Measurements from ENCODE around the gene LYSMD2. TPM values are rescaled to one million over a fixed set of nuclear protein-coding genes. Genes with fewer than 3 reads are reported as not detected.
"Not testable (repeated sequence)": the region's sequence is repeated elsewhere in the genome, so short reads cannot be mapped to it uniquely, and the experiment has no call there.

Gene LYSMD2, protein sequence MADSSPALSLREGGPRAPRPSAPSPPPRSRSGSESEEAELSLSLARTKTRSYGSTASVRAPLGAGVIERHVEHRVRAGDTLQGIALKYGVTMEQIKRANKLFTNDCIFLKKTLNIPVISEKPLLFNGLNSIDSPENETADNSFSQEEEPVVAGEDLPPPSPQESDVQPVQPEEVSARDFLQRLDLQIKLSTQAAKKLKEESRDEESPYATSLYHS
- total RNA-seq (2014; rRNA removed; shearing (Covaris generic)): 1.2 and 1.5 TPM in 2 replicates

DNA sequence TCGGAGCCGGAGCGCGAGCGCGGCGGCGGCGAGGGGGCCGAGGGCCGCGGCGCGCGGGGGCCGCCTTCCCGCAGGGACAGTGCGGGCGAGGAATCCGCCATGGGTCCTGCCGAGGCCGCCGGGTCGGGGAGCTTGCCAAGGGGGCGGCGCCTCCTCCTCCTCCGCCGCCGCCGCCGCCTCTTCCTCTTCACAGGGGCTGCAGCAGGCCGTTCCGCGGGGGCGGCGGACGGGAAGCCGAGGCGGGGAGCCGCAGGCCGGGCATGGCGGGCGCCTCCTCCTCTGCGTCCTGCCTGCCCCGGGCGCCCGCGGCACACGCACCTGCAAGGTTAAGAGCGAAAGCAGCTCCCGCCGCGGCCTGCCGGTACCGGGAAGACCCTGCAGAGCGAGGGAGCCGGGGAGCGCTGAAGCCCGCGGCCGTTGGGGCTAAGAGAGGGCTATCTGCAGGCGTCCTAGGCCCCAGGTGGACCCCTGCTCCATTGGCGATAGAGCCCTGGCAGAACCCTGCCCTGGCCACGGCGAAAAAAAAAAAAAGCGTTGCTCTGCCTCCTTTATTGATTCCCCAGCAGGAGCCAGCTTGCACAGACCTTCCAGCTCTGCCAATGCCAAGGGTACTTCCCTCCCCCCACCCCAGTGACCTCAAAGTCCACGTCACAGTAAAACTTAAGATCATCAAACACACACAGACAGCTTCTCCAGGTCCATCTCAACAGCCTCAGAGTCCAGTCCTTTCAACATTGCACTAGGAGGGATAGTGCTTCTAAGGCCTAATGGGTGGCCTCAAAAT is at the start of gene LYSMD2:
Gene LYSMD2, minus strand, starts transcription at position 134 of the 784 bp plus-strand sequence. Its CDS starts 33 bp downstream, at position 101.
- Histone ChIP-seq H3K4me3 (ENCODE audit: insufficient read depth, low read depth, low read length) (peak within 1 kb of the TSS; percentile 54), H3K36me3 (replicated peaks; ENCODE audit: control insufficient read depth, insufficient read depth, low read length) (no peaks in the 10 kb centered on the region), H3K27me3 (ENCODE audit: control insufficient read depth, insufficient read depth, low read length) (peaks cover 29% of the 10 kb centered on the region)
- peak; percentile 82 for DNase-seq

DNA sequence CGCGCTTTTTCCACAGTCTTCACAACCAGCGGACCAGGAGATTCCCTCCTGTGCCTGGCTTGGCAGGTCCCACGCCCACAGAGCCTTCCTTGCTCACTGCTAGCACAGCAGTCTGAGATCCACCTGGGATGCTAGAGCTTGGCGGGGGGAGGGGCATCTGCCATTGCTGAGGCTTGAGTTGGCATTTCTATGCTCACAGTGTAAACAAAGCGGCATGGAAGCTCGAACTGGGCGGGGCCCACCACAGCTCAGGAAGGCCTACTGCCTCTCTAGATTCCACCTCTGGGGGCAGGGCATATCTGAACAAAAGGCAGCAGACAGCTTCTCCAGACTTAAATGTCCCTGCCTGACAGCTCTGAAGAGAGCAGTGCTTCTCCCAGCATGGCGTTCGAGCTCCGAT is 49.7 kb upstream of the LYSMD2 start:
- not testable (repeated sequence) for H3K4me3 ChIP-seq (ENCODE audit: insufficient read depth, low read depth, low read length); H3K36me3 ChIP-seq (replicated peaks; ENCODE audit: control insufficient read depth, insufficient read depth, low read length); H3K27me3 ChIP-seq (ENCODE audit: control insufficient read depth, insufficient read depth, low read length)
- peak; percentile 37 for DNase-seq

DNA sequence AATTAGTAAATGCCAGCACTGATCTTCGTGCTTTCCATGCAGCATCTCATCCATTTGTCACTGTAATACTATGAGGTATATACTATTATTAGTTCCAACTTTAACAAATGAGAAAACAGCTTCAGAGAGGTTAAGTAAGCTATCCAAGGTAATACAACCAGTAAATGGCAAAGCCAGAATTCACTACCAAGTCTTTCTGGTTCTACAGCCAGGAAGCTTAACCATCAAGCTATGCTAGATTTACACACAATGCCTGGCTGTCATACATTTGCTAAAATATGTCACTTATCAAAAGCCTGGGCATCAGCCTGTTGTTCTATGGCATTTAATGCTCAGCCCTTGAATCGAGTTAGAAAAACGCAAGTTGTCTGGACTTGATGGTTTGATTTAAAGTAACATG is 46.5 kb upstream of the LYSMD2 start:
- no peaks in the 10 kb centered on the region for H3K36me3 ChIP-seq (replicated peaks; ENCODE audit: control insufficient read depth, insufficient read depth, low read length)
- DNase-seq: no peak
- no peak overlapping the region for H3K4me3 ChIP-seq (ENCODE audit: insufficient read depth, low read depth, low read length)
- H3K27me3 ChIP-seq (ENCODE audit: control insufficient read depth, insufficient read depth, low read length): no peaks in the 10 kb centered on the region

DNA sequence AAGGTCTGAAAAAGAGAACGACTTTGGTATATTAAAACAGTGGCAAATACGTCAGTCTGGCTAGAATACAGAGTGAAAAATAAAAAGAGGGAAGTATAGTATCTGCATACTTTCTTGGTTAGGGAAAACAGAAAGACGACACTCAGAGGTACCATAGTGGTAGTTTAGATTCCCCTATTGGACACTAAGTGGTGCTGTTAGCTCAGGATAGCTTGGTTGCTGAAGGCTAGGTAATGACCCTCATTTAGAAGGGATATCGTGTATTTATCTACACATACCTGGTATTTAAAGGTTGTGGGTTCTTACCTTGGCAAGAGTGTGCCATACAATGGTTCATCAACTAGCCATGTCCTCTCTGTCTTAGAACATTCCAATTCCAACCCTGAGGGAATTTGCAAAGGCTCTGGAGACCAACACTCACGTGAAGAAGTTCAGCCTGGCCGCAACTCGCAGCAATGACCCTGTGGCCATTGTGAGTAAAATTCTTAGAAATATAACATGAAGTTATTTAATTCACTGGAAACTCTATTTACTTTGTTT is 45.0 kb upstream of the LYSMD2 start:
- H3K4me3 ChIP-seq (ENCODE audit: insufficient read depth, low read depth, low read length): no peak overlapping the region
- H3K27me3 ChIP-seq (ENCODE audit: control insufficient read depth, insufficient read depth, low read length): no peaks in the 10 kb centered on the region
- DNase-seq: peak; percentile 72
- no peaks in the 10 kb centered on the region for H3K36me3 ChIP-seq (replicated peaks; ENCODE audit: control insufficient read depth, insufficient read depth, low read length)

DNA sequence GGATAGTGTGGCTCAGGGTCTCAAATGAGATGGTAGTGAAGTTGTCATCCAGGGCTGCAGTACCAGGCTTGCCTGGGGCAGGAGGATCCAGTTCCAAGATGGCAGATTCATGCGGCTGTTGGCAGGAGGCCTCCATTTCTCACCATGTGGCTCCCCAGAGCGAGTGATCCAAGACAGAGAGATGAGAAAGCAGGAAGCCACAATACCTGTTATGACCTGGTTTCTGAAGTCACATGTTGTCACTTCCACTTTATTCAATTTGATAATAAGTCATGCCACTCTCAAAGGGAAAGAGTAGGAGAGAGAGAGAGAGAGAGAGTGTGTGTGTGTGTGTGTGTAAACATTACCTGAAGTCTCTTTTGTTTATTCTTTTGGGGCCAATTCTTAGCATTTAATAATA is 44.1 kb upstream of the LYSMD2 start:
- no peak for DNase-seq
- Histone ChIP-seq H3K4me3 (ENCODE audit: insufficient read depth, low read depth, low read length) (no peak overlapping the region), H3K36me3 (replicated peaks; ENCODE audit: control insufficient read depth, insufficient read depth, low read length) (no peaks in the 10 kb centered on the region), H3K27me3 (ENCODE audit: control insufficient read depth, insufficient read depth, low read length) (no peaks in the 10 kb centered on the region)

DNA sequence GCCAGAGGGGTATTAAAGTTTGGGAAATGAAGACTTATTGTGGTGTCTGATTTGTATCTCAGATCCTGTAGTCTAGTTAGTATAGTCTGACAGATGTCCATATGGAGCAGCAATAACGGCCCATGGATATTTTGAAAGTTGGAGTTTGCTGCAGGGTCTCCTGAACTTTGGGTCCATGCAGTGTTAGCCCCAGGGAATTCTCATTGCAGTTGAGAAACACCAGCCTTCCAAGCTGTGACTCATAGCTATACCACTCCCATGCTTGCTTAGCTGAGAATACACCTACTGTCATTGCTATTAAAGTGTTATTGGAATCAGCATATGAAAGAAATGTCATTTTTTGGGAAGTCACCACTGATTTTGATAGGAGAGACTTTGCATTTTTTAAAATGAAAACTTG is 43.2 kb upstream of the LYSMD2 start:
- Histone ChIP-seq H3K27me3 (ENCODE audit: control insufficient read depth, insufficient read depth, low read length) (no peaks in the 10 kb centered on the region), H3K4me3 (ENCODE audit: insufficient read depth, low read depth, low read length) (no peak overlapping the region), H3K36me3 (replicated peaks; ENCODE audit: control insufficient read depth, insufficient read depth, low read length) (no peaks in the 10 kb centered on the region)
- no peak for DNase-seq

DNA sequence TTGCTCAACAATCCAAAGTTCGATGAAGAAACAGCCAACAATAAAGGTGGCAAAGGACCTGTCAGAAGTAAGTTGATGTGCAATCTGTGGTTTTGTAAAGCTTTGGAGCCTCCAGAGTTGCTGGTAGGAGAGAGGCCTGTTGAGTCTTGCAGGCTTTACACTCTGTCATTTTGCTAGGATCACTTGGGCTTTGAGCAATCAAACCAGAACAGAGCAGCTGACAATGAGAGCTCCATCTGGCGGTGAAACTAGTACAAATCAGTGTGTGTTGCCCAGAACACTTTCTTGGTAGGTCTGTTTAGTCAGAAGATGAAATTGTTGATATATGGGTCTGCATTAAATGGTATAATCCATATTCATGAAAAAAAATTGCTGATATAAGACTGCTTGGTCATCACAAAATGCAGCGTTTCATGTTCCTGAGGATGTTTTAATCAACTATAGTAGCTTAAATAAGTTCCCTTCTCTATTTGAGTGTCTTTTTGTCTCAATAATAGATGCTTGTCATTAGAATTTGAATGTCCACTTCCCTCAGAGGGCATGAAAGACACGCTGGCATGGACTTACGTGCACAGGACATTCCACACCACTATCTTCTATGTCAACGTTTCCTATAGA is 39.6 kb upstream of the LYSMD2 start:
- Histone ChIP-seq H3K4me3 (ENCODE audit: insufficient read depth, low read depth, low read length) (no peak overlapping the region), H3K36me3 (replicated peaks; ENCODE audit: control insufficient read depth, insufficient read depth, low read length) (no peaks in the 10 kb centered on the region), H3K27me3 (ENCODE audit: control insufficient read depth, insufficient read depth, low read length) (no peaks in the 10 kb centered on the region)
- DNase-seq: peak; percentile 62

DNA sequence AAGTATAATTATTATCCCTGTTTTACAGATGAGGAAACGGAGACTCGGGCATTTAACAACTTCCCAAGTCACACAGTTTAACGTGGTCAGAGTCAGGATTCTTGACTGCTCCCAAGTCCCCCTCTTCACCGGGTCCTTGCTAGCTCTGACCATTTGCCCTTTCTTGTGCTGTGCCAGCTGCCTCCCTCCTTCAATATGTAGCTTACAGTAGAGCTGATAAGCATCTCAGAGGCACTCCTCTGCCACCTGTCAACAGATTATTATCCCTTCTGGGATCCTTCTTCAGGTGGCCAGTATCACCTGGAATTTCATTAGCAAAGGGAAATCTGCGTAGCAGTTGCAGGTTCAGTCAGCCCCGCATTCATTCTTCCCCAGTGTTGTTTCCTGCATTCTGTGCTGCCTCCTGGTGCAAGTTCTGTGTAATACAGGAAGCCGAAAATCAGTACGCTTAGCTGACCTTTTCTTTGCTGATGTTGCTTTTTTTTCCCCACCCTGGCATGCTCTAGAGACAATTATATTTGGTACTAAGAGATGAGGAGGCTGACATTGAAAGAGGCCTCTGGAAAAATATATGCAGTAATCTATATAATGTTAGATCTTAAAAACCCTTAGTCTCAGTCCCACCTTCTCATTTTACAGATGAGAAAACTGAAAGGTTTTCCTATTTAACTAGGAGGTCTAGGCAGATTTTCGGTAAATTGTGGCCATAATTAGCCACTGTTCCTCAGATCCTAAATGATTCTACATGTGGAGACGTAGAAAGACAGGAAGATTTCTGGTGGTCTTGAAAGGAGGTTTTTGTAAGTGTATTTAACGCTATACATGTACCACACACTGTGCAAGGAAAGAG is 38.7 kb upstream of the LYSMD2 start:
- no peaks in the 10 kb centered on the region for H3K27me3 ChIP-seq (ENCODE audit: control insufficient read depth, insufficient read depth, low read length)
- DNase-seq: peak; percentile 65
- H3K36me3 ChIP-seq (replicated peaks; ENCODE audit: control insufficient read depth, insufficient read depth, low read length): no peaks in the 10 kb centered on the region
- H3K4me3 ChIP-seq (ENCODE audit: insufficient read depth, low read depth, low read length): no peak overlapping the region

DNA sequence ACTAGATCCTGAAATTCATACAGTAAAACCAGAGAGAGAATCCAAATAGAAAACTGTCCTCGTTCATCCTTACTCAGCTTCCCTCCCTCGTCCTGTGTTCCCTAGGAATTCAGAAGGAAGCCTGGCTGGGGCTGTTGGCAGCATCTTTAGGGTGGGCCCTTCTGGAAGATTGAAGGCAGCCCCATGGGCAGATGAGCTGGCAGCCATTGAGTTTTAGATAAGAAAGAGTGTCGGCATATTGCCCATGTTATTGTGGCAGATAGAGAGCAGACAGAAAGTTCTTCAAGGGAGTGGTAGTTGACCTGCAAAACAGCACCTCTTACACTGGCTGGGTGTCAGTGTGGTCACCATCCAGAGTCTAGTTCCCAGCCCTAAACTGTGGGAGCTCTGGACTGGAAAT is 37.5 kb upstream of the LYSMD2 start:
- Histone ChIP-seq H3K4me3 (ENCODE audit: insufficient read depth, low read depth, low read length) (no peak overlapping the region), H3K36me3 (replicated peaks; ENCODE audit: control insufficient read depth, insufficient read depth, low read length) (no peaks in the 10 kb centered on the region), H3K27me3 (ENCODE audit: control insufficient read depth, insufficient read depth, low read length) (no peaks in the 10 kb centered on the region)
- DNase-seq: no peak

DNA sequence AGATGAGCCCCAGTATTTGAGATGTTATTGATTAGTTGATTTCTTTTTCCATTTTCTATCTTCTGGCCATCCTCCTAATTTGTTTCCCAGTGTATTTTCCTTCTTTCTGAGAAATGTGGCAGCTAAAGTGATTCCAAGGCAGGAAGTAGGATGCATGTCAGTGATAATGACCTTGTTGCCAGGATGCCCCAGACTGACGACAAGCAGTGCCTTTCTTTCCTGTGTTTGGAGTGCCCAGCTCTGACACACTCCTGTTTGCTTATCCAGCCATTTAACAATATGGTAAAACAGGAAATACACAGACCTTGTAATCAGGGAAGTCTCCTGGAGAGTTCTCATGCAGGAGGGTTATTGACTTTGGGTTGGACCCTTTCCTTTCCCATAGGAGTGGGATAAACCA is 34.3 kb upstream of the LYSMD2 start:
- H3K36me3 ChIP-seq (replicated peaks; ENCODE audit: control insufficient read depth, insufficient read depth, low read length): no peaks in the 10 kb centered on the region; the same call in 1 of the 2 replicates
- DNase-seq: no peak
- H3K27me3 ChIP-seq (ENCODE audit: control insufficient read depth, insufficient read depth, low read length): no peaks in the 10 kb centered on the region
- H3K4me3 ChIP-seq (ENCODE audit: insufficient read depth, low read depth, low read length): no peak overlapping the region

DNA sequence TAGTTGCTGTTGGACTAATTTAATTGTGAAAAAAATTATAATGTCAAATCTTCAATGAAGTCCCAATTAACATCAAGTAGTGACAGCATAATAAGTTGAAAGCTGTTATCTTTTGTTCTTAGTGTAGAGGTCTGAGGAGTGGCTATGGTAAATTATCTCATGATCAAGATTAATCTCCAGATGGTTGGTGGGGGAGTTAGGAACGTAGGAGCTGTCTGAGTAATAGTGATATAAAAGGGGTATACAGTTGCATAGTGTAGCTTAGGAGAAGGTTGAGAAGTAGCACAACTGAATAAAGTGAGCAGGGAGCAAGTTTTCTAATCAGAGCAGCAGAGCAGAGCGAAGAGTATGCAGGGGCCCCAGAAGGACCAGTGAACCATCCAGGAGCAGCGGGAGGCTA is 33.4 kb upstream of the LYSMD2 start:
- Histone ChIP-seq H3K36me3 (replicated peaks; ENCODE audit: control insufficient read depth, insufficient read depth, low read length) (no peaks in the 10 kb centered on the region; the same call in 1 of the 2 replicates), H3K4me3 (ENCODE audit: insufficient read depth, low read depth, low read length) (no peak overlapping the region), H3K27me3 (ENCODE audit: control insufficient read depth, insufficient read depth, low read length) (no peaks in the 10 kb centered on the region)
- DNase-seq: no peak

DNA sequence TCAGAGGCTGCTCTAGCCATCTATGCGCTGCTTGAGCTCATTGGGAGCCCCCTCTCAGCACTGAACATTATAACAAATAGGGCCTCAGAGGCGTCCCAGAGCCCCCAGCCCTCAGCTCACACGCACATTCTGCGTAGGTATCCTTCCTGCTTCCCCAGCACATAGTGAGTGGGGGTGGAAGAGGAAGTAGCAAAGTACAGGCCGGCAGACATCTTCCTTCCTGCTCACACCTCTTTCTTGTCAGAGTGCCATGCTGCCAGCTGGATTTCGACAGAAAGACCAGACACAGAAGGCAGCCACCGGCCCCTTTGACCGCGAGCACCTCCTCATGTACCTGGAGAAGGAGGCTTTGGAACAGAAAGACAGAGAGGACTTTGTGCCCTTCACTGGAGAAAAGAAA is 30.6 kb upstream of the LYSMD2 start:
- Histone ChIP-seq H3K36me3 (replicated peaks; ENCODE audit: control insufficient read depth, insufficient read depth, low read length) (no peaks in the 10 kb centered on the region; the same call in 1 of the 2 replicates), H3K27me3 (ENCODE audit: control insufficient read depth, insufficient read depth, low read length) (no peaks in the 10 kb centered on the region), H3K4me3 (ENCODE audit: insufficient read depth, low read depth, low read length) (no peak overlapping the region)
- DNase-seq: no peak

DNA sequence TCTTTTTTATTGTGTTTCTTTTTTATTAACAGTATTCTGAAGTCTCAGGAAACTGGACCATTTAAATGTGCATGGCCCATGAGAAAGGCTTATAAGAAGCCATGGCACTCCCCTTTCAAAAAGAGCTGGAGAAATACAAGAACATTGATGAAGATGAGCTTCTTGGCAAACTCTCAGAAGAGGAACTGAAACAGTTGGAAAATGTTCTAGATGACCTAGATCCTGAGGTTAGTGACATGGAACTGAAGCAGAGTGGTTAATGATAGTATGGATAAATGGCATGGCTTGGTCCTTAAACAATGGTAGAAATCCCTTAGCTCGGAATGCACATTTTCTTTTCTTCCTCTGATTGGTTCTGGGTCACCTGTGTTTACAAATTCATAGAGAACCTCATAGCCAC is 28.9 kb upstream of the LYSMD2 start:
- Histone ChIP-seq H3K4me3 (ENCODE audit: insufficient read depth, low read depth, low read length) (no peak overlapping the region), H3K27me3 (ENCODE audit: control insufficient read depth, insufficient read depth, low read length) (no peaks in the 10 kb centered on the region), H3K36me3 (replicated peaks; ENCODE audit: control insufficient read depth, insufficient read depth, low read length) (no peaks in the 10 kb centered on the region; the same call in 1 of the 2 replicates)
- no peak for DNase-seq

DNA sequence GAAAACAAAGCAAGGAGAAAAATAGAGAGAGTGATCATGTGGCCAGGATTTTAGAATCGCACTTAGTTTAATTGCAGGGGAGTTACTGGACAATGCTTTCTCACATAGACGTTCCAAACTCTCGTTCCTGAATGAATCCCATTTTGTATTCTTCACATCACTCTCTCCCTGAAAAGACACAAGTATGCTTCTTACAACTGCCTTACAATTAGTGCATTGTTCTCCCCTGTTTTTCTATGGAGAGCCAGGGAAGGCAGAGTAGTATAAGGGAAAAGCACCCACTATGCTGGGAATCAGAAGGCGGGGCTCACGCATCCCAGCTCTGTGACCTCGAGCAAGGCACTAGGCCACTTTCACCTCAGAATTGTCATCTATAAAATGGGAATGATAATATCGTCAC is 28.3 kb upstream of the LYSMD2 start:
- Histone ChIP-seq H3K4me3 (ENCODE audit: insufficient read depth, low read depth, low read length) (no peak overlapping the region), H3K27me3 (ENCODE audit: control insufficient read depth, insufficient read depth, low read length) (no peaks in the 10 kb centered on the region), H3K36me3 (replicated peaks; ENCODE audit: control insufficient read depth, insufficient read depth, low read length) (no peaks in the 10 kb centered on the region; the same call in 1 of the 2 replicates)
- DNase-seq: no peak

All from H7 (cell line).